ENCODE data around the gene TMSB4X.

GRCh38 chrX:13024986-13025385 lies 50.1 kb downstream of the TMSB4X start:
- TF ChIP-seq, protein P1, sequence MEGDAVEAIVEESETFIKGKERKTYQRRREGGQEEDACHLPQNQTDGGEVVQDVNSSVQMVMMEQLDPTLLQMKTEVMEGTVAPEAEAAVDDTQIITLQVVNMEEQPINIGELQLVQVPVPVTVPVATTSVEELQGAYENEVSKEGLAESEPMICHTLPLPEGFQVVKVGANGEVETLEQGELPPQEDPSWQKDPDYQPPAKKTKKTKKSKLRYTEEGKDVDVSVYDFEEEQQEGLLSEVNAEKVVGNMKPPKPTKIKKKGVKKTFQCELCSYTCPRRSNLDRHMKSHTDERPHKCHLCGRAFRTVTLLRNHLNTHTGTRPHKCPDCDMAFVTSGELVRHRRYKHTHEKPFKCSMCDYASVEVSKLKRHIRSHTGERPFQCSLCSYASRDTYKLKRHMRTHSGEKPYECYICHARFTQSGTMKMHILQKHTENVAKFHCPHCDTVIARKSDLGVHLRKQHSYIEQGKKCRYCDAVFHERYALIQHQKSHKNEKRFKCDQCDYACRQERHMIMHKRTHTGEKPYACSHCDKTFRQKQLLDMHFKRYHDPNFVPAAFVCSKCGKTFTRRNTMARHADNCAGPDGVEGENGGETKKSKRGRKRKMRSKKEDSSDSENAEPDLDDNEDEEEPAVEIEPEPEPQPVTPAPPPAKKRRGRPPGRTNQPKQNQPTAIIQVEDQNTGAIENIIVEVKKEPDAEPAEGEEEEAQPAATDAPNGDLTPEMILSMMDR (IDR thresholded peaks at IDR 0.05; ENCODE audit: insufficient read depth, low read depth, low read length), result no peak
- TF ChIP-seq EZH2 (IDR thresholded peaks at IDR 0.05; ENCODE audit: insufficient read depth, low read length), result no peak

All from astrocyte (in vitro differentiated cells and primary cell).